PC-9 (cell line): ENCODE results near the gene DNAJB13. TPM values are rescaled to one million over a fixed set of nuclear protein-coding genes. Genes with fewer than 3 reads are reported as not detected.

Experiments
- BruUV-seq: library from RNA; stranded (reverse); fragments of 400-500 nt; replicated peaks from 2 replicates; lab custom pipeline; 2021; lab: Mats Ljungman, UMichigan
- CTCF ChIA-PET: fragments of 300-600 bp; sonication (Branson Sonifier 250); formaldehyde crosslinking; loops from one replicate; lab custom pipeline; 2022; ENCODE audit warnings: antibody characterized with exemption; lab: Charles Lee
- POLR2A ChIA-PET: fragments of 300-600 bp; sonication (Branson Sonifier 250); formaldehyde crosslinking; loops from one replicate; lab custom pipeline; 2022; ENCODE audit warnings: antibody characterized with exemption; ENCODE audit not compliant: unreplicated experiment; lab: Charles Lee
- DNase-seq, 2 experiments: peaks; one replicate each; pipeline versions ENCODE4 v3.0.0 to v3.0.0-alpha.2; 2015 to 2022; ENCODE audit warnings: mixed read lengths in 1 of 2
- H2AFZ ChIP-seq: fragments of 200-600 bp; sonication (generic); 2 replicates; pipeline ENCODE4 v1.8.1; 2017; ENCODE audit warnings: antibody characterized with exemption
- H3F3A ChIP-seq: fragments of 200-600 bp; sonication (generic); 2 replicates; pipeline ENCODE4 v1.8.1; 2017; ENCODE audit warnings: antibody characterized with exemption, mild to moderate bottlenecking, low read depth; ENCODE audit not compliant: insufficient read depth
- H3K27ac ChIP-seq: fragments of 200-600 bp; sonication (generic); 2 replicates; pipeline ENCODE4 v1.6.1; 2016; ENCODE audit warnings: mixed run types
- H3K27me3 ChIP-seq: fragments of 200-600 bp; sonication (generic); 2 replicates; pipeline ENCODE4 v1.6.1; 2016; ENCODE audit warnings: low read depth, mixed run types; ENCODE audit not compliant: insufficient read depth
- H3K36me3 ChIP-seq: fragments of 200-600 bp; sonication (generic); 2 replicates; pipeline ENCODE4 v1.6.1; 2016; ENCODE audit warnings: low read depth, mixed run types
- H3K4me1 ChIP-seq: fragments of 200-600 bp; sonication (generic); replicated peaks from 2 replicates; pipeline ENCODE4 v1.6.1; 2016; ENCODE audit warnings: mixed run types; ENCODE audit not compliant: insufficient read depth
- H3K4me2 ChIP-seq: fragments of 200-600 bp; sonication (generic); 2 replicates; pipeline ENCODE4 v1.6.1; 2017; ENCODE audit warnings: mixed run types
- H3K4me3 ChIP-seq: fragments of 200-600 bp; sonication (generic); 2 replicates; pipeline ENCODE4 v1.6.1; 2016; ENCODE audit warnings: mixed run types
- H3K79me2 ChIP-seq: fragments of 200-600 bp; sonication (generic); 2 replicates; pipeline ENCODE4 v1.6.1; 2017; ENCODE audit warnings: low read depth, mixed run types
- H3K9me2 ChIP-seq: fragments of 200-600 bp; sonication (generic); 2 replicates; pipeline ENCODE4 v1.8.1; 2017; ENCODE audit warnings: mild to moderate bottlenecking; ENCODE audit not compliant: insufficient read depth
- H3K9me3 ChIP-seq: fragments of 200-600 bp; sonication (generic); 2 replicates; pipeline ENCODE4 v1.8.1; 2016; ENCODE audit warnings: low read depth; ENCODE audit not compliant: insufficient read depth
- H4K20me1 ChIP-seq: fragments of 200-600 bp; sonication (generic); 2 replicates; pipeline ENCODE4 v1.8.1; 2017; ENCODE audit not compliant: insufficient read depth
- CTCF ChIP-seq: fragments of 200-600 bp; sonication (generic); conservative IDR thresholded peaks from 2 replicates; pipeline ENCODE4 v1.6.1; 2017; ENCODE audit warnings: mixed run types, antibody characterized with exemption, mild to moderate bottlenecking, moderate library complexity
- EZH2 ChIP-seq: fragments of 200-600 bp; sonication (generic); IDR thresholded peaks from 2 replicates; pipeline ENCODE4 v1.8.0; 2017; ENCODE audit warnings: antibody characterized with exemption, low read depth
- intact Hi-C: fragments of 100-400 bp; cut with micrococcal nuclease; formaldehyde crosslinking; loops from one replicate; pipeline ENCODE4 v1.10.0; 2022; ENCODE audit not compliant: unreplicated experiment
- total RNA-seq: library from RNA; stranded (reverse); gene quantifications from 2 replicates; pipeline ENCODE4 v1.2.3, GENCODE V29; 2021

The DNAJB13 gene
- total RNA-seq, 1 experiment from 2014 or later, result 0.79 TPM

- Histone ChIP-seq H3K9me2 (no peaks in the 10 kb centered on the region), H3K36me3 (0 out of 2 replicates have a peak, but pooled peaks cover 7% of the 10 kb centered on the region), H3K79me2 (no peaks in the 10 kb centered on the region), H3K4me1 (no peaks in the 10 kb centered on the region), H3K4me3 (no peak overlapping the region), H2AFZ (no peak overlapping the region), H3F3A (peaks cover 4% of the 10 kb centered on the region; the same call in 1 of the 2 replicates), H3K4me2 (no peak overlapping the region), H3K27ac (no peak overlapping the region), H3K9me3 (no peaks in the 10 kb centered on the region), H4K20me1 (no peaks in the 10 kb centered on the region), H3K27me3 (no peaks in the 10 kb centered on the region)
- no peak for DNase-seq
- no TSS peak for BruUV-seq
- intact Hi-C loops, result no loop called here
- TF ChIP-seq EZH2 (no peak), CTCF (no peak)
- CTCF ChIA-PET, result no interaction called here
- POLR2A ChIA-PET, result interaction anchor here (0.6 kb wide), 1 partner anchor 39 kb away, joined by 3 read pairs; no protein-coding TSS in a partner anchor
Measured at GRCh38 chr11:74011360-74012073, 60.7 kb downstream of the DNAJB13 start.

GRCh38 chr11:74012074-74012809, 61.4 kb downstream of the DNAJB13 start:
- TF ChIP-seq CTCF, result no peak
- TF ChIP-seq EZH2, result no peak
- no peaks in the 10 kb centered on the region for H3K27me3 ChIP-seq
- H3K9me2 ChIP-seq, result no peaks in the 10 kb centered on the region
- DNase-seq, result no peak
- intact Hi-C loops, result no loop called here
- H3F3A ChIP-seq, result peaks cover 4% of the 10 kb centered on the region; the same call in 1 of the 2 replicates
- no peak overlapping the region for H3K27ac ChIP-seq
- 0 out of 2 replicates have a peak, but pooled peaks cover 14% of the 10 kb centered on the region for H3K36me3 ChIP-seq
- H3K4me3 ChIP-seq, result no peak overlapping the region
- H3K4me2 ChIP-seq, result no peak overlapping the region
- CTCF ChIA-PET, result no interaction called here
- H3K9me3 ChIP-seq, result no peaks in the 10 kb centered on the region
- H4K20me1 ChIP-seq, result no peaks in the 10 kb centered on the region
- no peaks in the 10 kb centered on the region for H3K4me1 ChIP-seq
- BruUV-seq, result no TSS peak
- no peaks in the 10 kb centered on the region for H3K79me2 ChIP-seq
- no peak overlapping the region for H2AFZ ChIP-seq
- POLR2A ChIA-PET, result interaction anchor here (0.6 kb wide), 1 partner anchor 40 kb away, joined by 3 read pairs; no protein-coding TSS in a partner anchor

- Histone ChIP-seq H3K9me3 (no peaks in the 10 kb centered on the region), H3K27ac (no peak overlapping the region), H4K20me1 (no peaks in the 10 kb centered on the region), H3K4me3 (no peak overlapping the region), H3F3A (peaks cover 9% of the 10 kb centered on the region; the same call in 1 of the 2 replicates), H3K36me3 (0 out of 2 replicates have a peak, but pooled peaks cover 15% of the 10 kb centered on the region), H3K4me2 (no peak overlapping the region), H3K27me3 (no peaks in the 10 kb centered on the region), H3K4me1 (peaks cover 8% of the 10 kb centered on the region), H2AFZ (no peak overlapping the region), H3K9me2 (no peaks in the 10 kb centered on the region), H3K79me2 (no peaks in the 10 kb centered on the region)
- CTCF ChIA-PET, result no interaction called here
- DNase-seq, result no peak
- no TSS peak for BruUV-seq
- intact Hi-C loops, result no loop called here
- POLR2A ChIA-PET, result interaction anchor here (0.6 kb wide), 1 partner anchor 73 kb away, joined by 6 read pairs; no protein-coding TSS in a partner anchor
- TF ChIP-seq EZH2 (no peak), CTCF (no peak)
Measured at GRCh38 chr11:74013141-74013540, 62.3 kb downstream of the DNAJB13 start.
